Measurements from ENCODE around the gene PLEKHG3.

Gene PLEKHG3

DNA sequence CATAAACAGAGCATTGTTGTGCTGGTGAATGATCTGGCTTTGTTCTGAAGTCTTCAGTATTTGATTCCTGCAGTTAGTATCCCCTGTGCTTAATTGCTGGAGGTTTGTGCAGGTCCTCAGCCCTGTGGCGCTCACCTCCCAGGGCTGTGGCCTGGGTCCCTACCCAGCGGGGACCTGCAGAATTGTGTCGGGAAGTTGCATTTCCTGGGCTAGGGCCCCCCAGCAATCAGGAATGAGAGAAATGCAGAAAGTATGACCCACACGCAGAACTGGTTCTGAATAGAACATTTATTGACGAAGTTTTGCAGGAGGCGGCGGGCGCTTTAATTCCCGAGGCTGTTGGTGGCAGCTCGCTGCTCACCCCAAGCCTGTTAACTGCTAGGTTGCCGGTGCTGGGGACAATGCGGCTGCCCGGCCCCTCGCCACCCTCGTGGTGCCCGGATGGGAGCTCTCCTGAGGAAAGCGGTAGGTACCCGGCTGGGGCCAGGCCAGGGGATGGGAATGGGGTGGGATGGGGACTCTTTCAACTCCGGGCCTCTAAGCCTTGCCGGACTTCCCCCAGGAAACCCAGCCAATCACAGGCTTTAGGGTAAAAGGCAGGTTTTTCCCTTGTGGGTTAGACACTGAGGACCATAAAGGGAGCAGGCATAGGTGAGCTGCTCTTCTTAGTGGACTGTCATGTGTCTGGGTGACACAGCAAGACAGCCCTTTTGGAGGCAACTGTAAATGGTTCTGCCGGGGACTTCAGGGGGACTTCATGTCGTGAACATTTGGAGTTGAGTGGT is 11.6 kb downstream of the PLEKHG3 start:
- DNase-seq (ENCODE audit: extremely low spot score): no peak
- ChIA-PET CTCF (no interaction called here), POLR2A (interaction anchor here (1.1 kb wide), 1 partner anchor 11 kb away, joined by 3 read pairs; the partner anchor contains the start of gene PLEKHG3)
- no peak for TF ChIP-seq LEF1 (IDR thresholded peaks at IDR 0.05; ENCODE audit: borderline replicate concordance)
- no peak for TF ChIP-seq FOXA1 (IDR thresholded peaks at IDR 0.05)
- TF ChIP-seq ELF4 (IDR thresholded peaks at IDR 0.05): no peak
- TF ChIP-seq FOXK2 (IDR thresholded peaks at IDR 0.05): no peak
- TF ChIP-seq BHLHE40 (IDR thresholded peaks at IDR 0.05; ENCODE audit: borderline replicate concordance): no peak
- TF ChIP-seq SP1 (IDR thresholded peaks at IDR 0.05): no peak
- TF ChIP-seq CTBP1 (IDR thresholded peaks at IDR 0.05; ENCODE audit: borderline replicate concordance): no peak
- TF ChIP-seq ZNF384 (IDR thresholded peaks at IDR 0.05): no peak
- TF ChIP-seq HDGF (IDR thresholded peaks at IDR 0.05; ENCODE audit: borderline replicate concordance): no peak

- ChIA-PET CTCF (no interaction called here), POLR2A (interaction anchor here (2.2 kb wide), 1 partner anchor 13 kb away, joined by 8 read pairs; the partner anchor contains the start of gene PLEKHG3)
- DNase-seq (ENCODE audit: extremely low spot score): no peak
- TF ChIP-seq SP1 (IDR thresholded peaks at IDR 0.05): no peak
- TF ChIP-seq CTBP1 (IDR thresholded peaks at IDR 0.05; ENCODE audit: borderline replicate concordance): no peak
- no peak for TF ChIP-seq LEF1 (IDR thresholded peaks at IDR 0.05; ENCODE audit: borderline replicate concordance)
- TF ChIP-seq ELF4 (IDR thresholded peaks at IDR 0.05): no peak
- TF ChIP-seq L3MBTL2 (conservative IDR thresholded peaks at IDR 0.05): no peak
- TF ChIP-seq FOXM1 (IDR thresholded peaks at IDR 0.05; ENCODE audit: borderline replicate concordance): no peak
- TF ChIP-seq, protein P1, sequence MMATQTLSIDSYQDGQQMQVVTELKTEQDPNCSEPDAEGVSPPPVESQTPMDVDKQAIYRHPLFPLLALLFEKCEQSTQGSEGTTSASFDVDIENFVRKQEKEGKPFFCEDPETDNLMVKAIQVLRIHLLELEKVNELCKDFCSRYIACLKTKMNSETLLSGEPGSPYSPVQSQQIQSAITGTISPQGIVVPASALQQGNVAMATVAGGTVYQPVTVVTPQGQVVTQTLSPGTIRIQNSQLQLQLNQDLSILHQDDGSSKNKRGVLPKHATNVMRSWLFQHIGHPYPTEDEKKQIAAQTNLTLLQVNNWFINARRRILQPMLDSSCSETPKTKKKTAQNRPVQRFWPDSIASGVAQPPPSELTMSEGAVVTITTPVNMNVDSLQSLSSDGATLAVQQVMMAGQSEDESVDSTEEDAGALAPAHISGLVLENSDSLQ (IDR thresholded peaks at IDR 0.05): no peak
- no peak for TF ChIP-seq BHLHE40 (IDR thresholded peaks at IDR 0.05; ENCODE audit: borderline replicate concordance)
- no peak for TF ChIP-seq NFRKB (IDR thresholded peaks at IDR 0.05)
- no peak for TF ChIP-seq TARDBP (IDR thresholded peaks at IDR 0.05)
- no peak for TF ChIP-seq FOXK2 (IDR thresholded peaks at IDR 0.05)
- no peak for TF ChIP-seq ARNT (IDR thresholded peaks at IDR 0.05)
- TF ChIP-seq SUZ12 (IDR thresholded peaks at IDR 0.05): no peak
- no peak for TF ChIP-seq FOXA1 (IDR thresholded peaks at IDR 0.05)
- TF ChIP-seq HDGF (IDR thresholded peaks at IDR 0.05; ENCODE audit: borderline replicate concordance): no peak
- TF ChIP-seq ZNF384 (IDR thresholded peaks at IDR 0.05): no peak
These were observed 13.6 kb downstream of the PLEKHG3 start for GRCh38 chr14:64717870-64718269.

- TF ChIP-seq L3MBTL2 (conservative IDR thresholded peaks at IDR 0.05) (no peak), LEF1 (IDR thresholded peaks at IDR 0.05; ENCODE audit: borderline replicate concordance) (no peak), FOXM1 (IDR thresholded peaks at IDR 0.05; ENCODE audit: borderline replicate concordance) (no peak), ZNF384 (IDR thresholded peaks at IDR 0.05) (no peak), SUZ12 (IDR thresholded peaks at IDR 0.05) (no peak), SP1 (IDR thresholded peaks at IDR 0.05) (no peak)
- CTCF ChIA-PET: interaction anchor here (1.1 kb wide), 1 partner anchor 184 kb away, joined by 3 read pairs; no protein-coding TSS in a partner anchor
- POLR2A ChIA-PET: interaction anchor here (2.2 kb wide), 1 partner anchor 14 kb away, joined by 8 read pairs; the partner anchor contains the start of gene PLEKHG3
- DNase-seq (ENCODE audit: extremely low spot score): no peak
These were observed 14.5 kb downstream of the PLEKHG3 start for GRCh38 chr14:64718762-64719161.

DNA sequence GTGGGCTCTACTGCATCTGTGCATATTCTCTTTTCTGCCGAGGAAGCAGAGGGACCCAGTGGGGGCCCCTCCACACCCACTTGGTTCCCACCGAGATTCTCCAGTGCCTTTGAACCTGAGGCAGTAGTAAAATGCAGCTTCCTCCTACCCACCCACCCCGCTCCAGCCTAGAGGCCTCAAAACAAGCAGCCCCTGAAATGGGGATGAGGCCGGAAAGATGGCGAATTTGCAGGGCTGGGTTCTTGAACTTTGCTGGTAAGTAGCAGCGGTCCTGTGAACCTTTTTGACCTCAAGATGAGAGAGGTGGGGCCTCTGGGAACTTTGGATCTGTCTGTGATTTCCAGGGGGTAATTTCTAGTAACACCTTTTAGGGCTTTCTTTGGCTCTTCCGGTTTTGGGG is 15.4 kb downstream of the PLEKHG3 start:
- ChIA-PET CTCF (interaction anchor here (0.5 kb wide), 1 partner anchor 95 kb away, joined by 3 read pairs; no protein-coding TSS in a partner anchor), POLR2A (interaction anchor here (1.7 kb wide), 1 partner anchor 15 kb away, joined by 4 read pairs; the partner anchor contains the start of gene PLEKHG3)
- DNase-seq (ENCODE audit: extremely low spot score): no peak
- no peak for TF ChIP-seq ZNF384 (IDR thresholded peaks at IDR 0.05)
- TF ChIP-seq BHLHE40 (IDR thresholded peaks at IDR 0.05; ENCODE audit: borderline replicate concordance): no peak
- no peak for TF ChIP-seq TARDBP (IDR thresholded peaks at IDR 0.05)
- TF ChIP-seq FOXA1 (IDR thresholded peaks at IDR 0.05): no peak
- TF ChIP-seq FOXK2 (IDR thresholded peaks at IDR 0.05): no peak
- no peak for TF ChIP-seq LEF1 (IDR thresholded peaks at IDR 0.05; ENCODE audit: borderline replicate concordance)
- TF ChIP-seq, protein P1 (IDR thresholded peaks at IDR 0.05): no peak
- TF ChIP-seq ARNT (IDR thresholded peaks at IDR 0.05): no peak
- no peak for TF ChIP-seq L3MBTL2 (conservative IDR thresholded peaks at IDR 0.05)
- no peak for TF ChIP-seq ELF4 (IDR thresholded peaks at IDR 0.05)
- TF ChIP-seq FOXM1 (IDR thresholded peaks at IDR 0.05; ENCODE audit: borderline replicate concordance): no peak
- TF ChIP-seq SUZ12 (IDR thresholded peaks at IDR 0.05): no peak
- TF ChIP-seq NFRKB (IDR thresholded peaks at IDR 0.05): no peak

DNA sequence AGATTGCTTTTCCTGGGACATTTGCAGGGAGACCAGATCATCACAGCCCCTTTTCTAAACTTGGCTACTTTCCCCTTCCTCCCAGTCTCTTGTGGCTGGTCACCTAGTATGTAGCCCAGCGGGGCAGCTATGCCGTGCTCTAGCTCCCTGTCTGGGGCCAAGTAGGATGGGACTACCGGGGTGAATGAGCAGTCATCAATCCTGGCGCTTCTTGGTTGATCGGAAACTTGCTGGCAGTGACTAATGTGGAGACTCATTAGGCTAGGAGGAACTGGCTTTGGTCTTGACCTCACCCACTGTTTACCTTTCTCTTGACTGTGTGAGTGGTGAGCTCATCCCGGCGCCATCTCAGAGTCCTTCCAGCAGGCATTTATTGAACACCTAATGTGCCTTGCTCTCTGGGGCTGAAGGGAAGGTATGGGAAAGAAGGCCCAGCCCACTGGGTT is 15.9 kb downstream of the PLEKHG3 start:
- TF ChIP-seq, protein P1 (IDR thresholded peaks at IDR 0.05): peak; percentile 69
- TF ChIP-seq CTBP1 (IDR thresholded peaks at IDR 0.05; ENCODE audit: borderline replicate concordance): no peak
- TF ChIP-seq SP1 (IDR thresholded peaks at IDR 0.05): no peak
- ChIA-PET CTCF (interaction anchor here (0.5 to 0.6 kb wide), 2 partner anchors 44 to 94 kb away, joined by 3 read pairs; no protein-coding TSS in a partner anchor), POLR2A (interaction anchor here (1.7 kb wide), 1 partner anchor 16 kb away, joined by 4 read pairs; the partner anchor contains the start of gene PLEKHG3)
- DNase-seq (ENCODE audit: extremely low spot score): peak; percentile 36

DNA sequence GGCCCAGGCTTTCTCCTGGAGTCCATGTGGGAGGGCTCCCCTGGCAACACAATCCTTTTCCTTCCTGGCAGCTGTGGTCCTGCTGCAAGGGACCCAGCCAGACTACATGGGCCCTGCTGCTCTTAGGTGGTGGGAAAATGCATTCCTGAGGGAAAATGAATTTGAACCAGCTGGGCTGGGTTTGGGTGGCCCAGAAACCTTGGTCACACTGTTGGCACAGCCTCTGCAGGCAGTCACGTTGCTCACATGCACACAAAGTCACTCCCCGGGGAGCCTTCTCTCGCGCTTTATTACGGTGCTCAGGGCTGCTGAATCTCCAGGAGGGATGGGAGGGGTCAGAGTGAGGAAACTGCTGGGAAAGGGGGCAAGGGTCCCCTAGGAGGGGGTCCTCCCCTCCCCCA is 17.2 kb downstream of the PLEKHG3 start:
- no peak for TF ChIP-seq ARNT (IDR thresholded peaks at IDR 0.05)
- TF ChIP-seq ELF4 (IDR thresholded peaks at IDR 0.05): no peak
- no peak for TF ChIP-seq FOXK2 (IDR thresholded peaks at IDR 0.05)
- no peak for TF ChIP-seq L3MBTL2 (conservative IDR thresholded peaks at IDR 0.05)
- no peak for TF ChIP-seq SP1 (IDR thresholded peaks at IDR 0.05)
- no peak for TF ChIP-seq HDGF (IDR thresholded peaks at IDR 0.05; ENCODE audit: borderline replicate concordance)
- TF ChIP-seq FOXA1 (IDR thresholded peaks at IDR 0.05): no peak
- TF ChIP-seq, protein P1 (IDR thresholded peaks at IDR 0.05): no peak
- no peak for TF ChIP-seq NFRKB (IDR thresholded peaks at IDR 0.05)
- CTCF ChIA-PET: no interaction called here
- POLR2A ChIA-PET: interaction anchor here (0.8 kb wide), 1 partner anchor 9 kb away, joined by 3 read pairs; no protein-coding TSS in a partner anchor
- DNase-seq (ENCODE audit: extremely low spot score): no peak
